ENCODE data around the gene BCR. TPM values are rescaled to one million over a fixed set of nuclear protein-coding genes. Genes with fewer than 3 reads are reported as not detected.
"Not testable (repeated sequence)": the region's sequence is repeated elsewhere in the genome, so short reads cannot be mapped to it uniquely, and the experiment has no call there.

BCR gene
- 76.7 TPM for polyA plus RNA-seq (2013, experiment 1 of 4)
- polyA plus RNA-seq (2013, experiment 2 of 4) = 71.1 TPM
- polyA plus RNA-seq (2013, experiment 3 of 4) = 48.2 TPM
- polyA plus RNA-seq (2013, experiment 4 of 4) = 48.1 TPM

GRCh38 chr22:23180301-23180892 is at the start of gene BCR:
BCR (plus strand) TSS chr22:23180509; CDS start chr22:23180961, 452 bp downstream.
- Histone ChIP-seq H3K4me3 (ENCODE audit: insufficient read depth, low read depth, low read length) (peak within 1 kb of the TSS; percentile 75), H3K4me1 (ENCODE audit: control insufficient read depth, insufficient read depth, low read length) (peaks cover 23% of the 10 kb centered on the region), H3K36me3 (ENCODE audit: control insufficient read depth, insufficient read depth, low read length) (no peaks in the 10 kb centered on the region), H3K27ac (ENCODE audit: insufficient read depth, low read depth, low read length, poor library complexity, severe bottlenecking) (no peak within 1 kb of the TSS), H3K27me3 (ENCODE audit: control insufficient read depth, insufficient read depth, low read length, poor library complexity, severe bottlenecking) (peaks cover 10% of the 10 kb centered on the region), H3K9me3 (ENCODE audit: control insufficient read depth, low read length) (no peaks in the 10 kb centered on the region)
- 1% methylated on average over 88 of the region's 88 CpGs for WGBS, 2 experiments

- H3K4me3 ChIP-seq (ENCODE audit: insufficient read depth, low read depth, low read length) = no peak overlapping the region
- H3K9me3 ChIP-seq (ENCODE audit: control insufficient read depth, low read length) = no peaks in the 10 kb centered on the region
- no peak overlapping the region for H3K27ac ChIP-seq (ENCODE audit: insufficient read depth, low read depth, low read length, poor library complexity, severe bottlenecking)
- no peaks in the 10 kb centered on the region for H3K4me1 ChIP-seq (ENCODE audit: control insufficient read depth, insufficient read depth, low read length)
- 85 to 90% methylated on average over 3 of the region's 3 CpGs for WGBS, 2 experiments
- no peaks in the 10 kb centered on the region for H3K27me3 ChIP-seq (ENCODE audit: control insufficient read depth, insufficient read depth, low read length, poor library complexity, severe bottlenecking)
- H3K36me3 ChIP-seq (ENCODE audit: control insufficient read depth, insufficient read depth, low read length) = no peaks in the 10 kb centered on the region
Measured at GRCh38 chr22:23130697-23131096, 49.6 kb upstream of the BCR start.

GRCh38 chr22:23131931-23132330 is 48.4 kb upstream of the BCR start:
- no peak overlapping the region for H3K27ac ChIP-seq (ENCODE audit: insufficient read depth, low read depth, low read length, poor library complexity, severe bottlenecking)
- no peaks in the 10 kb centered on the region for H3K27me3 ChIP-seq (ENCODE audit: control insufficient read depth, insufficient read depth, low read length, poor library complexity, severe bottlenecking)
- H3K4me1 ChIP-seq (ENCODE audit: control insufficient read depth, insufficient read depth, low read length) = no peaks in the 10 kb centered on the region
- no peaks in the 10 kb centered on the region for H3K36me3 ChIP-seq (ENCODE audit: control insufficient read depth, insufficient read depth, low read length)
- no peak overlapping the region for H3K4me3 ChIP-seq (ENCODE audit: insufficient read depth, low read depth, low read length)
- WGBS, 2 experiments = 90 to 94% methylated on average over 6 of the region's 6 CpGs
- no peaks in the 10 kb centered on the region for H3K9me3 ChIP-seq (ENCODE audit: control insufficient read depth, low read length)

GRCh38 chr22:23132376-23133091 is 47.8 kb upstream of the BCR start:
- Histone ChIP-seq H3K36me3 (ENCODE audit: control insufficient read depth, insufficient read depth, low read length) (no peaks in the 10 kb centered on the region), H3K4me1 (ENCODE audit: control insufficient read depth, insufficient read depth, low read length) (no peaks in the 10 kb centered on the region), H3K4me3 (ENCODE audit: insufficient read depth, low read depth, low read length) (no peak overlapping the region), H3K27ac (ENCODE audit: insufficient read depth, low read depth, low read length, poor library complexity, severe bottlenecking) (no peak overlapping the region), H3K27me3 (ENCODE audit: control insufficient read depth, insufficient read depth, low read length, poor library complexity, severe bottlenecking) (no peaks in the 10 kb centered on the region), H3K9me3 (ENCODE audit: control insufficient read depth, low read length) (no peaks in the 10 kb centered on the region)
- WGBS, 2 experiments = 90 to 94% methylated on average over 10 of the region's 10 CpGs

GRCh38 chr22:23133922-23134321 is 46.4 kb upstream of the BCR start:
- 91 to 94% methylated on average over 10 of the region's 10 CpGs for WGBS, 2 experiments

GRCh38 chr22:23136991-23137390 is 43.3 kb upstream of the BCR start:
- 77 to 85% methylated on average over 3 to 4 of the region's 4 CpGs for WGBS, 2 experiments
- not testable (repeated sequence) for H3K9me3 ChIP-seq (ENCODE audit: control insufficient read depth, low read length); H3K36me3 ChIP-seq (ENCODE audit: control insufficient read depth, insufficient read depth, low read length); H3K27me3 ChIP-seq (ENCODE audit: control insufficient read depth, insufficient read depth, low read length, poor library complexity, severe bottlenecking); H3K27ac ChIP-seq (ENCODE audit: insufficient read depth, low read depth, low read length, poor library complexity, severe bottlenecking); H3K4me3 ChIP-seq (ENCODE audit: insufficient read depth, low read depth, low read length); H3K4me1 ChIP-seq (ENCODE audit: control insufficient read depth, insufficient read depth, low read length)

More at GRCh38 chr22:23133922-23134321, 46.4 kb upstream of the BCR start:
- no peaks in the 10 kb centered on the region for H3K4me1 ChIP-seq (ENCODE audit: control insufficient read depth, insufficient read depth, low read length)
- H3K9me3 ChIP-seq (ENCODE audit: control insufficient read depth, low read length) = no peaks in the 10 kb centered on the region
- H3K4me3 ChIP-seq (ENCODE audit: insufficient read depth, low read depth, low read length) = no peak overlapping the region
- H3K36me3 ChIP-seq (ENCODE audit: control insufficient read depth, insufficient read depth, low read length) = no peaks in the 10 kb centered on the region
- no peak overlapping the region for H3K27ac ChIP-seq (ENCODE audit: insufficient read depth, low read depth, low read length, poor library complexity, severe bottlenecking)
- no peaks in the 10 kb centered on the region for H3K27me3 ChIP-seq (ENCODE audit: control insufficient read depth, insufficient read depth, low read length, poor library complexity, severe bottlenecking)

- 58 to 70% methylated on average over 3 of the region's 3 CpGs for WGBS, 2 experiments
- no peaks in the 10 kb centered on the region for H3K9me3 ChIP-seq (ENCODE audit: control insufficient read depth, low read length)
- H3K27ac ChIP-seq (ENCODE audit: insufficient read depth, low read depth, low read length, poor library complexity, severe bottlenecking) = no peak overlapping the region
- H3K36me3 ChIP-seq (ENCODE audit: control insufficient read depth, insufficient read depth, low read length) = no peaks in the 10 kb centered on the region
- no peaks in the 10 kb centered on the region for H3K27me3 ChIP-seq (ENCODE audit: control insufficient read depth, insufficient read depth, low read length, poor library complexity, severe bottlenecking)
- peaks cover 7% of the 10 kb centered on the region for H3K4me1 ChIP-seq (ENCODE audit: control insufficient read depth, insufficient read depth, low read length)
- no peak overlapping the region for H3K4me3 ChIP-seq (ENCODE audit: insufficient read depth, low read depth, low read length)
Measured at GRCh38 chr22:23137468-23137867, 42.8 kb upstream of the BCR start.

GRCh38 chr22:23137905-23138561 is 42.3 kb upstream of the BCR start:
- peaks cover 11% of the 10 kb centered on the region for H3K4me1 ChIP-seq (ENCODE audit: control insufficient read depth, insufficient read depth, low read length)
- WGBS, 2 experiments = 81 to 82% methylated on average over 5 of the region's 5 CpGs

GRCh38 chr22:23138584-23139435 is 41.5 kb upstream of the BCR start:
- H3K4me1 ChIP-seq (ENCODE audit: control insufficient read depth, insufficient read depth, low read length) = peaks cover 11% of the 10 kb centered on the region
- H3K4me3 ChIP-seq (ENCODE audit: insufficient read depth, low read depth, low read length) = no peak overlapping the region
- H3K36me3 ChIP-seq (ENCODE audit: control insufficient read depth, insufficient read depth, low read length) = no peaks in the 10 kb centered on the region
- H3K27ac ChIP-seq (ENCODE audit: insufficient read depth, low read depth, low read length, poor library complexity, severe bottlenecking) = no peak overlapping the region
- H3K9me3 ChIP-seq (ENCODE audit: control insufficient read depth, low read length) = no peaks in the 10 kb centered on the region
- H3K27me3 ChIP-seq (ENCODE audit: control insufficient read depth, insufficient read depth, low read length, poor library complexity, severe bottlenecking) = no peaks in the 10 kb centered on the region
- 91 to 94% methylated on average over 11 to 12 of the region's 12 CpGs for WGBS, 2 experiments

More at GRCh38 chr22:23137905-23138561, 42.3 kb upstream of the BCR start:
- no peaks in the 10 kb centered on the region for H3K36me3 ChIP-seq (ENCODE audit: control insufficient read depth, insufficient read depth, low read length)
- H3K27ac ChIP-seq (ENCODE audit: insufficient read depth, low read depth, low read length, poor library complexity, severe bottlenecking) = no peak overlapping the region
- no peak overlapping the region for H3K4me3 ChIP-seq (ENCODE audit: insufficient read depth, low read depth, low read length)
- no peaks in the 10 kb centered on the region for H3K9me3 ChIP-seq (ENCODE audit: control insufficient read depth, low read length)
- H3K27me3 ChIP-seq (ENCODE audit: control insufficient read depth, insufficient read depth, low read length, poor library complexity, severe bottlenecking) = no peaks in the 10 kb centered on the region

Measured in ectodermal cell (in vitro differentiated cells).